ENCODE measurements around the gene SP140. TPM values are rescaled to one million over a fixed set of nuclear protein-coding genes. Genes with fewer than 3 reads are reported as not detected.

Gene SP140
- total RNA-seq, 4 donors from 2014 or later, result 0.65 to 2.5 (median 2.5) TPM; not detected in 1

DNA sequence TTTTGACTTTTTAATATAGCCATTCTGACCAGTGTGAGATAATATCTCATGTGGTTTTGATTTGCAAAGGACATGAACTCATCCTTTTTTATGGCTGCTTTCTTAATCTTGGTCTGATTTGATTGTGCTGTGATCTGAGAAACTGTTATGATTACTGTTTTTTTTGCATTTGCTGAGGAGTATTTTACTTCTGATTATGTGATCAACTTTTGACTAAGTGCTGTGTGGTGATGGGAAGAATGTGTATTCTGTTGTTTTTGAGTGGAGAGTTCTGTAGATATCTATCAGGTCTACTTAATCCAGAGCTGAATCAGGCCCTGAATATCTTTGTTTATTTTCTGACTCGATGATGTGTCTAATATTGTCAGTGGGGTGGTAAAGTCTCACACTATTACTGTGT, 118.2 kb downstream of the SP140 start:
- intact Hi-C loops (cut with DNase I), result no loop called here
- Histone ChIP-seq H3K4me1 (peaks cover 0 to 6% (median 0%) of the 10 kb centered on the region in 4 donors), H3K4me3 (no peak overlapping the region), H3K27me3 (no peaks in the 10 kb centered on the region), H3K36me3 (peaks cover 0 to 10% (median 0%) of the 10 kb centered on the region in 4 donors), H3K9me3 (peaks cover 0 to 11% (median 0%) of the 10 kb centered on the region in 4 donors), H3K27ac (replicated peaks in 1 of 4) (no peak overlapping the region)
- TF ChIP-seq EP300 (IDR thresholded peaks at IDR 0.05), result no peak
- TF ChIP-seq POLR2A (IDR thresholded peaks at IDR 0.05; ENCODE audit: low read depth), result no peak
- TF ChIP-seq, protein P1, sequence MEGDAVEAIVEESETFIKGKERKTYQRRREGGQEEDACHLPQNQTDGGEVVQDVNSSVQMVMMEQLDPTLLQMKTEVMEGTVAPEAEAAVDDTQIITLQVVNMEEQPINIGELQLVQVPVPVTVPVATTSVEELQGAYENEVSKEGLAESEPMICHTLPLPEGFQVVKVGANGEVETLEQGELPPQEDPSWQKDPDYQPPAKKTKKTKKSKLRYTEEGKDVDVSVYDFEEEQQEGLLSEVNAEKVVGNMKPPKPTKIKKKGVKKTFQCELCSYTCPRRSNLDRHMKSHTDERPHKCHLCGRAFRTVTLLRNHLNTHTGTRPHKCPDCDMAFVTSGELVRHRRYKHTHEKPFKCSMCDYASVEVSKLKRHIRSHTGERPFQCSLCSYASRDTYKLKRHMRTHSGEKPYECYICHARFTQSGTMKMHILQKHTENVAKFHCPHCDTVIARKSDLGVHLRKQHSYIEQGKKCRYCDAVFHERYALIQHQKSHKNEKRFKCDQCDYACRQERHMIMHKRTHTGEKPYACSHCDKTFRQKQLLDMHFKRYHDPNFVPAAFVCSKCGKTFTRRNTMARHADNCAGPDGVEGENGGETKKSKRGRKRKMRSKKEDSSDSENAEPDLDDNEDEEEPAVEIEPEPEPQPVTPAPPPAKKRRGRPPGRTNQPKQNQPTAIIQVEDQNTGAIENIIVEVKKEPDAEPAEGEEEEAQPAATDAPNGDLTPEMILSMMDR (IDR thresholded peaks at IDR 0.05), result no peak
- no peak for TF ChIP-seq POLR2AphosphoS5 (IDR thresholded peaks at IDR 0.05)
- 94% methylated on average over 1 of the region's 1 CpG for WGBS
- no peak for DNase-seq (ENCODE audit: extremely low spot score)

DNA sequence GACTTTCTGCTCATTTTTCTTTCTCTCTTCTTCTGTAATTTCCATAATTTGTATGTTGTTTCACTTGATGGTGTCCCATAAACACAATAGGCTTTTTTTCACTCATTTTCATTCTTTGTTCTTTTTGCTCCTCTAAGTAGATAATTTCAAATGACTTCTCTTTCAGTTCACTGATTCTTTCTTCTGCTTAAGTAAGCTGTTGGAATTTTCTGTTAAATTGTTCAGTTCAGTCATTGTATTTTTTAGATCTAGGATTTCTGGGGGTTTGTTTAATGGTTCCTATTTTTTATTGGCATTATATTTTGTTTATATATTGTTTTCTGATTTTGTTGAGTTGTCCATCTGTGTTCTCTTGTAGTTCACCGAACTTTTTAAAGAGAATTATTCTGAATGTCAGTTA, 120.9 kb downstream of the SP140 start:
- H3K27me3 ChIP-seq, result no peaks in the 10 kb centered on the region
- no peak for DNase-seq (ENCODE audit: extremely low spot score)
- no peak overlapping the region for H3K27ac ChIP-seq (replicated peaks in 1 of 4)
- WGBS, result 89% methylated on average over 1 of the region's 1 CpG
- H3K9me3 ChIP-seq, result peaks cover 0 to 11% (median 0%) of the 10 kb centered on the region in 4 donors
- peaks cover 0 to 10% (median 0%) of the 10 kb centered on the region in 4 donors for H3K36me3 ChIP-seq
- H3K4me3 ChIP-seq, result no peak overlapping the region
- intact Hi-C loops (cut with DNase I), result no loop called here
- H3K4me1 ChIP-seq, result peaks cover 0 to 6% (median 0%) of the 10 kb centered on the region in 4 donors
- TF ChIP-seq EP300 (IDR thresholded peaks at IDR 0.05) (no peak), POLR2AphosphoS5 (IDR thresholded peaks at IDR 0.05) (no peak)
- TF ChIP-seq, protein P1 (IDR thresholded peaks at IDR 0.05), result no peak

DNA sequence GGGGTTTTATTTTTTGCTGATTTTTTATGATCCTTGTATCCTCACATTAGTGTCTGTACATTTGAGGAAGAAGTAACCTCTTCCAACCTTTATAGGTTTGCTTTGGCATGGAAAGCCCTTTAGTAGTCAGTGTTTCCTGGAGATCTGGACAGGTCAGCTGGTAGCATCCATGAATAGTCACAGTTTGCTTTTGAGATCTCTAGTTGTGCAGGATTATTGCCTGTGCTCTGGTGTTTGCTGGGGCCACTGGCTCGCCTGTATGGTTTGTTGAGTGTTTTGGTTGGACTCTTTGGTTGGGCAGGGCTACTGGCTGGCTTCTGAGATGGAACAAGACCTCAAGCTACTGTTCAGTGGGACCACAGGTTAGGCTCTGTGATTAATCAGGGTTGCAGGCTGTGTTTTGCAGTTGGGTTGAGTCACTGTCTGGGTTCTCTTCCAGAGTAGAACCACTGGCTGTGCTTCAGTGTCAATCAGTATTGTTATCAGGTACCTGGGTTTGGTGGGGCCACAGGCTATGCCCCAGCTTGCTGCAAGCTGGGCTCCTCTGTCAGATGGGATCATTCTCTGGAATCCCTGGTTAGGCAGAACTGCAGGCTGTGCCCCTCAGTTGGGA, 121.5 kb downstream of the SP140 start:
- peaks cover 0 to 6% (median 0%) of the 10 kb centered on the region in 4 donors for H3K4me1 ChIP-seq
- DNase-seq (ENCODE audit: extremely low spot score), result no peak
- TF ChIP-seq EP300 (IDR thresholded peaks at IDR 0.05) (no peak), POLR2A (IDR thresholded peaks at IDR 0.05; ENCODE audit: low read depth) (no peak), POLR2AphosphoS5 (IDR thresholded peaks at IDR 0.05) (no peak)
- TF ChIP-seq, protein P1 (IDR thresholded peaks at IDR 0.05), result no peak
- no peak overlapping the region for H3K4me3 ChIP-seq
- no peaks in the 10 kb centered on the region for H3K27me3 ChIP-seq
- H3K27ac ChIP-seq (replicated peaks in 1 of 4), result no peak overlapping the region
- peaks cover 0 to 10% (median 0%) of the 10 kb centered on the region in 4 donors for H3K36me3 ChIP-seq
- peaks cover 0 to 11% (median 0%) of the 10 kb centered on the region in 4 donors for H3K9me3 ChIP-seq
- 80% methylated on average over 1 of the region's 1 CpG for WGBS
- intact Hi-C loops (cut with DNase I), result no loop called here

DNA sequence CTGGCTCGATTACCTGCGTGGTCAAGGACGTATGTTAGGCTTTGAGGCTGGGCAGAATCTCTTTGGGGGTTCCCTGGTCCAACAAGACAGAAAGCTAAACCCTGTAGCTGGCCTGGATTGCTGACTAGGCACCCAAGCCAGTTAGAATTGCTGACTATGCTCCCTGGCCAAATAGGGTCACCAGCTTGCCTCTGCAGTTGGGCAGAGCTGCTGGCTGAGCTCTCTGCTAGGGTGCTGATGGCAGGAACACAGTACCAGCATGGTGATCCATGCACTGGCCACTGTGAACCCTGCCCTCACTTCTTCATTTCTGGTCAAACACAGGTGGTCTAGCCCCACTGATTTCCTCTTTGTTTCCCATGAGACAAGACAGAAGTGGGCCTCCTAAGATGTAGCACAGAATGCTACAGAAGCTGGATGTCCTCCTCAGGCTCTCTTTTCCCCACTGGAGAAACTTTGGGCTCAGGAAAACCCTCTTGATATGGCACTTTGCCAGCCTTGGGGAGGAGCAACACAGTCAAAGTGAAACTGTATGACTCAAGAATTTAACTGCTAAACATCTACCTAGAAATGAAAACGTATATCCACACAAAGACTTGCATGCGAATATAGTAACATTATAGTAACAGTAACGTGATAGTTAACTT, 122.2 kb downstream of the SP140 start:
- no peak for DNase-seq (ENCODE audit: extremely low spot score)
- H3K36me3 ChIP-seq, result peaks cover 0 to 10% (median 0%) of the 10 kb centered on the region in 4 donors
- H3K9me3 ChIP-seq, result peaks cover 0 to 11% (median 0%) of the 10 kb centered on the region in 4 donors
- H3K4me3 ChIP-seq, result no peak overlapping the region
- intact Hi-C loops (cut with DNase I), result no loop called here
- 88% methylated on average over 6 of the region's 6 CpGs for WGBS
- no peaks in the 10 kb centered on the region for H3K27me3 ChIP-seq
- H3K27ac ChIP-seq (replicated peaks in 1 of 4), result no peak overlapping the region
- TF ChIP-seq POLR2A (IDR thresholded peaks at IDR 0.05; ENCODE audit: low read depth) (no peak), EP300 (IDR thresholded peaks at IDR 0.05) (no peak), POLR2AphosphoS5 (IDR thresholded peaks at IDR 0.05) (no peak)
- TF ChIP-seq, protein P1 (IDR thresholded peaks at IDR 0.05), result no peak
- peaks cover 0 to 6% (median 0%) of the 10 kb centered on the region in 4 donors for H3K4me1 ChIP-seq

Data from esophagus muscularis mucosa (tissue), 4 donors.